Hypothalamus (tissue), 51 donors: ENCODE data around the gene FSTL4.
"Not testable (repeated sequence)": the region's sequence is repeated elsewhere in the genome, so short reads cannot be mapped to it uniquely, and the experiment has no call there.

Experiments used
- DNase-seq, 51 donors: peaks; one replicate each; lab custom pipeline; 2025; lab: John Stamatoyannopoulos, UW

The FSTL4 gene

GRCh38 chr5:133559960-133560359, 52.4 kb downstream of the FSTL4 start:
- no peak for DNase-seq

GRCh38 chr5:133556551-133556950, 55.8 kb downstream of the FSTL4 start:
- DNase-seq: no peak

- DNase-seq: no peak
Observed at GRCh38 chr5:133554279-133554678, 58.1 kb downstream of the FSTL4 start.

- DNase-seq: peak in 23 of 51 donors; percentile 1 to 42 (median 7)
Observed at GRCh38 chr5:133552925-133553525, 59.3 kb downstream of the FSTL4 start.

- DNase-seq: no peak
Observed at GRCh38 chr5:133546500-133546899, 65.8 kb downstream of the FSTL4 start.

GRCh38 chr5:133544346-133544745, 68.0 kb downstream of the FSTL4 start:
- no peak for DNase-seq

- no peak for DNase-seq
Observed at GRCh38 chr5:133539818-133540217, 72.5 kb downstream of the FSTL4 start.

- DNase-seq: no peak
Observed at GRCh38 chr5:133538718-133539117, 73.6 kb downstream of the FSTL4 start.

- DNase-seq: not testable (repeated sequence)
Observed at GRCh38 chr5:133535241-133535929, 77.0 kb downstream of the FSTL4 start.

- DNase-seq: no peak
Observed at GRCh38 chr5:133534566-133534965, 77.8 kb downstream of the FSTL4 start.

- no peak for DNase-seq
Observed at GRCh38 chr5:133533541-133533940, 78.8 kb downstream of the FSTL4 start.

GRCh38 chr5:133531594-133531993, 80.7 kb downstream of the FSTL4 start:
- no peak for DNase-seq

- no peak for DNase-seq
Observed at GRCh38 chr5:133531178-133531577, 81.2 kb downstream of the FSTL4 start.

- DNase-seq: no peak
Observed at GRCh38 chr5:133530270-133530669, 82.1 kb downstream of the FSTL4 start.

GRCh38 chr5:133528841-133529240, 83.5 kb downstream of the FSTL4 start:
- no peak for DNase-seq

GRCh38 chr5:133527311-133527710, 85.0 kb downstream of the FSTL4 start:
- DNase-seq: no peak

- no peak for DNase-seq
Observed at GRCh38 chr5:133526368-133526767, 86.0 kb downstream of the FSTL4 start.

GRCh38 chr5:133525126-133525525, 87.2 kb downstream of the FSTL4 start:
- peak in 2 of 51 donors; percentile 1 to 36 for DNase-seq

GRCh38 chr5:133524666-133525065, 87.7 kb downstream of the FSTL4 start:
- DNase-seq: no peak

GRCh38 chr5:133523961-133524586, 88.3 kb downstream of the FSTL4 start:
- no peak for DNase-seq

- no peak for DNase-seq
Observed at GRCh38 chr5:133523013-133523658, 89.2 kb downstream of the FSTL4 start.

- no peak for DNase-seq
Observed at GRCh38 chr5:133521801-133522200, 90.5 kb downstream of the FSTL4 start.
